H1 (cell line): ENCODE data around the gene PGAM5. TPM values are rescaled to one million over a fixed set of nuclear protein-coding genes. Genes with fewer than 3 reads are reported as not detected.

Experiments
- CTCF ChIA-PET: fragments of 300-600 bp; sonication (Branson Sonifier 250); formaldehyde crosslinking; loops from one replicate; lab custom pipeline; 2021; ENCODE audit not compliant: partially characterized antibody; lab: Charles Lee
- POLR2A ChIA-PET: fragments of 300-600 bp; sonication (Branson Sonifier 250); formaldehyde crosslinking; loops from one replicate; lab custom pipeline; 2021; ENCODE audit warnings: inconsistent platforms; ENCODE audit not compliant: partially characterized antibody; lab: Charles Lee
- DNase-seq, 2 experiments: peaks; one replicate each; pipeline versions ENCODE4 v3.0.0 to v3.0.0-alpha.2; 2010 to 2022; ENCODE audit warnings: low spot score in 2 of 2, low read depth in 1 of 2, mixed read lengths in 1 of 2
- FAIRE-seq: peaks from 2 replicates; lab custom pipeline; 2011; peaks lifted over from hg19 to GRCh38; lab: Jason Lieb, UNC
- H2AFZ ChIP-seq: 2 replicates; pipeline ENCODE4 v1.8.1; 2012; ENCODE audit warnings: low read length, inconsistent platforms
- H2AK5ac ChIP-seq: 2 replicates; pipeline ENCODE4 v1.6.1; 2013; ENCODE audit warnings: low read depth, low read length
- H2BK120ac ChIP-seq: replicated peaks from 2 replicates; pipeline ENCODE3; 2013; ENCODE audit warnings: low read depth, low read length, inconsistent platforms
- H2BK12ac ChIP-seq: 2 replicates; pipeline ENCODE4 v1.6.1; 2013; ENCODE audit warnings: low read depth, low read length
- H2BK15ac ChIP-seq: 2 replicates; pipeline ENCODE4 v1.6.1; 2013; ENCODE audit warnings: low read length
- H2BK20ac ChIP-seq: 2 replicates; pipeline ENCODE4 v1.6.1; 2013; ENCODE audit warnings: low read length
- H2BK5ac ChIP-seq: 2 replicates; pipeline ENCODE4 v1.6.1; 2013; ENCODE audit warnings: low read depth, low read length
- H3K14ac ChIP-seq: 2 replicates; pipeline ENCODE4 v1.6.1; 2013; ENCODE audit warnings: inconsistent platforms; ENCODE audit not compliant: insufficient read length
- H3K18ac ChIP-seq: 2 replicates; pipeline ENCODE4 v1.6.1; 2013; ENCODE audit warnings: low read length; ENCODE audit errors: extremely low read depth
- H3K23ac ChIP-seq: 2 replicates; pipeline ENCODE4 v1.6.1; 2013; ENCODE audit warnings: inconsistent platforms; ENCODE audit not compliant: insufficient read length
- H3K23me2 ChIP-seq: 2 replicates; pipeline ENCODE4 v1.6.1; 2013; ENCODE audit warnings: low read depth, low read length
- H3K27ac ChIP-seq: 2 replicates; pipeline ENCODE4 v1.6.1; 2011; ENCODE audit warnings: low read depth, low read length, inconsistent platforms
- H3K27me3 ChIP-seq, 4 experiments: replicated peaks in 1 of 4; 1 replicate in 1 of 4; 2 replicates in 3 of 4; pipeline versions ENCODE4 v1.6.1 to v1.8.1; 2011 to 2013; ENCODE audit warnings: low read length in 3 of 4, mild to moderate bottlenecking in 3 of 4, inconsistent platforms in 2 of 4, mixed read lengths in 2 of 4, moderate library complexity in 1 of 4; ENCODE audit not compliant: control insufficient read depth in 3 of 4, insufficient read depth in 3 of 4; ENCODE audit errors: extremely low read depth in 1 of 4
- H3K36me3 ChIP-seq, 4 experiments: 2 replicates each; pipeline versions ENCODE4 v1.6.1 to v1.8.1; 2011 to 2013; ENCODE audit warnings: mild to moderate bottlenecking in 4 of 4, low read length in 3 of 4, moderate library complexity in 2 of 4, control low read depth in 1 of 4, inconsistent platforms in 1 of 4; ENCODE audit not compliant: insufficient read depth in 4 of 4, control insufficient read depth in 2 of 4
- H3K4ac ChIP-seq: replicated peaks from 2 replicates; pipeline ENCODE3; 2013; ENCODE audit warnings: low read length, low read depth, mixed read lengths, inconsistent platforms; ENCODE audit not compliant: insufficient read length
- H3K4me1 ChIP-seq, 4 experiments: replicated peaks in 1 of 4; 1 replicate in 1 of 4; 2 replicates in 3 of 4; pipeline versions ENCODE4 v1.6.1 to v1.8.1; 2011 to 2013; ENCODE audit warnings: low read length in 3 of 4, inconsistent platforms in 2 of 4, mixed read lengths in 1 of 4; ENCODE audit not compliant: insufficient read depth in 4 of 4, control insufficient read depth in 3 of 4
- H3K4me2 ChIP-seq, 2 experiments: 2 replicates each; pipeline versions ENCODE4 v1.6.1 to v1.8.1; 2011 to 2013; ENCODE audit warnings: low read depth in 2 of 2, low read length in 2 of 2, control low read depth in 1 of 2, inconsistent platforms in 1 of 2, mild to moderate bottlenecking in 1 of 2; ENCODE audit not compliant: insufficient read depth in 1 of 2
- H3K4me3 ChIP-seq, 4 experiments: fragments of 200-600, 300-600 bp in 1 of 4; sonication (generic), shearing (Covaris generic), sonication (Bioruptor Twin) in 1 of 4; 2 replicates each; pipeline versions ENCODE4 v1.5.1 to v1.8.1; 2011 to 2016; ENCODE audit warnings: low read length in 4 of 4, low read depth in 3 of 4, control low read depth in 2 of 4, inconsistent platforms in 2 of 4, mild to moderate bottlenecking in 2 of 4, mixed read lengths in 1 of 4, moderate library complexity in 1 of 4; ENCODE audit not compliant: insufficient read depth in 2 of 4; ENCODE audit errors: extremely low read depth in 1 of 4
- H3K56ac ChIP-seq: replicated peaks from 2 replicates; pipeline ENCODE3; 2013; ENCODE audit warnings: low read depth, mild to moderate bottlenecking, mixed read lengths, low read length, inconsistent platforms; ENCODE audit not compliant: insufficient read length
- H3K79me1 ChIP-seq: 2 replicates; pipeline ENCODE4 v1.6.1; 2013; ENCODE audit warnings: low read depth, low read length, control low read depth
- H3K79me2 ChIP-seq, 2 experiments: 2 replicates each; pipeline versions ENCODE4 v1.6.1 to v1.8.1; 2012 to 2013; ENCODE audit warnings: low read length in 2 of 2, mild to moderate bottlenecking in 2 of 2, inconsistent platforms in 1 of 2; ENCODE audit not compliant: insufficient read depth in 2 of 2, control insufficient read depth in 1 of 2
- H3K9ac ChIP-seq, 4 experiments: replicated peaks in 1 of 4; 1 replicate in 1 of 4; 2 replicates in 3 of 4; pipeline versions ENCODE4 v1.6.1 to v1.8.1; 2011 to 2013; ENCODE audit warnings: low read depth in 3 of 4, low read length in 3 of 4, control low read depth in 2 of 4, mild to moderate bottlenecking in 2 of 4, moderate library complexity in 2 of 4, inconsistent platforms in 1 of 4; ENCODE audit errors: extremely low read depth in 1 of 4
- H3K9me3 ChIP-seq, 2 experiments: 2 replicates each; pipeline versions ENCODE4 v1.6.1 to v1.8.1; 2012 to 2013; ENCODE audit warnings: mild to moderate bottlenecking in 2 of 2, moderate library complexity in 2 of 2, control low read depth in 1 of 2, inconsistent platforms in 1 of 2, low read depth in 1 of 2, low read length in 1 of 2, mixed read lengths in 1 of 2; ENCODE audit not compliant: insufficient read depth in 2 of 2
- H4K20me1 ChIP-seq, 2 experiments: replicated peaks in 1 of 2; 2 replicates each; pipeline versions ENCODE3 to v1.8.1; 2011 to 2013; ENCODE audit warnings: inconsistent platforms in 2 of 2, low read length in 2 of 2, mild to moderate bottlenecking in 1 of 2; ENCODE audit not compliant: insufficient read depth in 2 of 2, control insufficient read depth in 1 of 2
- H4K5ac ChIP-seq: 2 replicates; pipeline ENCODE4 v1.6.1; 2013; ENCODE audit warnings: low read length, low read depth, mixed read lengths, inconsistent platforms; ENCODE audit not compliant: insufficient read length
- H4K8ac ChIP-seq: 2 replicates; pipeline ENCODE4 v1.8.0; 2013; ENCODE audit warnings: mild to moderate bottlenecking, moderate library complexity, low read length, inconsistent platforms; ENCODE audit not compliant: insufficient read depth; ENCODE audit errors: extremely low read depth
- H4K91ac ChIP-seq: replicated peaks from 2 replicates; pipeline ENCODE3; 2013; ENCODE audit warnings: low read length, mixed read lengths, inconsistent platforms; ENCODE audit not compliant: insufficient read length
- ATF2 ChIP-seq: IDR thresholded peaks from 2 replicates; pipeline ENCODE4 v1.6.1; 2012; ENCODE audit warnings: low read length, inconsistent platforms
- CEBPB ChIP-seq: IDR thresholded peaks from 2 replicates; pipeline ENCODE4 v1.6.1; 2012; ENCODE audit warnings: low read depth, low read length
- POLR2A ChIP-seq, 2 experiments: IDR thresholded peaks; 1 replicate in 1 of 2; 2 replicates in 1 of 2; pipeline ENCODE4 v1.6.1; 2011; ENCODE audit warnings: low read depth in 2 of 2, low read length in 2 of 2, mild to moderate bottlenecking in 2 of 2; ENCODE audit errors: control extremely low read depth in 1 of 2
- RBBP5 ChIP-seq: IDR thresholded peaks from 2 replicates; pipeline ENCODE4 v1.7.1; 2012; ENCODE audit warnings: low read depth, mild to moderate bottlenecking, inconsistent platforms, low read length, moderate library complexity, borderline replicate concordance
- RFX5 ChIP-seq: IDR thresholded peaks from 2 replicates; pipeline ENCODE4 v1.6.1; 2011; ENCODE audit warnings: low read depth, low read length, improper control_type of control experiment, borderline replicate concordance
- RXRA ChIP-seq: IDR thresholded peaks from 2 replicates; pipeline ENCODE4 v1.6.1; 2011; ENCODE audit warnings: low read depth, mild to moderate bottlenecking, low read length, moderate library complexity; ENCODE audit not compliant: insufficient read depth
- TEAD4 ChIP-seq: IDR thresholded peaks from 2 replicates; pipeline ENCODE4 v1.6.1; 2012; ENCODE audit warnings: low read depth, low read length, inconsistent platforms, mixed read lengths
- WGBS, 2 experiments: shearing (Covaris generic) in 1 of 2; methylation state at CpG; one replicate each; pipeline versions ENCODE4 v1.1.6 to v1.1.7; 2013 to 2015; ENCODE audit warnings: low lambda C conversion rate in 2 of 2, mixed read lengths in 2 of 2, inconsistent platforms in 1 of 2, low coverage in 1 of 2, missing lambda C conversion rate in 1 of 2; ENCODE audit not compliant: insufficient replicate concordance in 2 of 2, insufficient coverage in 1 of 2, insufficient read length in 1 of 2; ENCODE audit errors: extremely low coverage in 1 of 2, missing lambda C conversion rate in 1 of 2; 5-methylcytosine and 5-hydroxymethylcytosine counted together
- polyA plus RNA-seq, 7 experiments: library from polyadenylated mRNA; depleted of rRNA in 3 of 7; stranded (reverse) in 5 of 7; unstranded in 2 of 7; fragments of >200 nt in 5 of 7; fragments of 200-250 nt in 2 of 7; gene quantifications; 1 replicate in 5 of 7; 2 replicates in 1 of 7; 4 replicates in 1 of 7; pipeline versions ENCODE4 v1.2.1 to v1.2.3, GENCODE V29; 2011 to 2013; ENCODE audit warnings: missing spikeins in 2 of 7, mixed read lengths in 2 of 7
- total RNA-seq: library from RNA; stranded (reverse); fragmentation: NEBNext Ultra II Directional; extraction: Animal tissue kit (Norgen Biotek cat#: 25700); gene quantifications from 2 replicates; pipeline ENCODE4 v1.2.1, GENCODE V29; 2021
- TF ChIP-seq, protein P1 (sequence below), 3 experiments: IDR thresholded peaks; 1 replicate in 2 of 3; 2 replicates in 1 of 3; pipeline versions ENCODE4 v1.5.1 to v1.6.1; 2011; ENCODE audit warnings: low read length in 3 of 3, mild to moderate bottlenecking in 3 of 3, inconsistent platforms in 2 of 3, low read depth in 1 of 3, moderate library complexity in 1 of 3; ENCODE audit not compliant: insufficient read depth in 1 of 3; ENCODE audit errors: control extremely low read depth in 1 of 3
- TF ChIP-seq, protein P2 (sequence below): IDR thresholded peaks from 2 replicates; pipeline ENCODE4 v1.6.1; 2011; ENCODE audit warnings: low read length, improper control_type of control experiment

Gene PGAM5
- total and polyA plus RNA-seq, 2 of the 8 experiments (the other 6 are each of a cell fraction or from before 2014, with no cell fraction given): 66.4 to 84.0 TPM

DNA sequence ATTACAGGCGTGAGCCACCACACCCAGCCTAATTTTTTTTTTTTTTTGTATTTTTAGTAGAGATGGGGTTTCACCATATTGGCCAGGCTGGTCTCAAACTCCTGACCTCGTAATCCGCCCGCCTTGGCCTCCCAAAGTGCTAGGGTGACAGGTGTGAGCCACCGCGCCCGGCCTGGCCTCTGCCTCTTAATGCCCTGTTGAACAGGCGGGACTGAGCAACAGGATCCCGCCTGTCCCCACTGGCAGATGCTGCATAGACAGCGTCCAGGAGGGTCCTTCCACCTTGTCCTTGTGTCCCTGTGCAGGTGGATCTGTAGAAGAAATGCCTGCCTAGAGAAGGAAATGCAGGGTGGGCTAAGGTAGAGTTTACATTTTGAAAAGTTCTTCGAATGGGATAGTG is 5.7 kb downstream of the PGAM5 start:
- Histone ChIP-seq H3K79me2 (peaks cover 4 to 31% of the 10 kb centered on the region in 2 experiments), H2BK5ac (no peak overlapping the region), H3K23me2 (no peaks in the 10 kb centered on the region), H3K4me2 (no peak overlapping the region), H3K27me3 (no peaks in the 10 kb centered on the region; a peak in 1 of 7 replicates), H2BK15ac (no peak overlapping the region), H3K9ac (no peak overlapping the region), H4K91ac (no peak overlapping the region), H3K4me1 (no peaks in the 10 kb centered on the region), H2BK12ac (no peak overlapping the region), H2AFZ (no peak overlapping the region), H3K18ac (no peak overlapping the region), H3K23ac (no peak overlapping the region), H3K9me3 (no peaks in the 10 kb centered on the region), H3K36me3 (peaks cover 18 to 45% (median 37%) of the 10 kb centered on the region in 4 experiments), H2AK5ac (no peak overlapping the region), H3K27ac (no peak overlapping the region), H3K4me3 (no peak overlapping the region), H3K4ac (no peak overlapping the region), H3K14ac (no peak overlapping the region), H4K8ac (no peak overlapping the region), H4K5ac (no peak overlapping the region), H2BK120ac (no peak overlapping the region), H3K56ac (no peak overlapping the region), H4K20me1 (peaks cover 7 to 23% of the 10 kb centered on the region in 2 experiments), H2BK20ac (no peak overlapping the region), H3K79me1 (peaks cover 9% of the 10 kb centered on the region)
- FAIRE-seq (no peak), DNase-seq (no peak)
- WGBS, 2 experiments: 87% methylated on average over 8 of the region's 11 CpGs; no CpG with 5 or more reads in 1 of the 2 experiments
- ChIA-PET CTCF (no interaction called here), POLR2A (interaction anchor here (0.8 to 3.2 kb wide), 6 partner anchors 12 to 34 kb away, joined by 3 to 17 read pairs (median 4); no protein-coding TSS in a partner anchor)
- TF ChIP-seq RBBP5: no peak
- TF ChIP-seq RFX5: no peak
- TF ChIP-seq TEAD4: no peak
- TF ChIP-seq RXRA: no peak
- no peak for TF ChIP-seq POLR2A (IDR thresholded peaks at IDR 0.05; ENCODE audit: control extremely low read depth in 1 of 2, low read depth in 2 of 2, low read length in 2 of 2)
- TF ChIP-seq, protein P1, sequence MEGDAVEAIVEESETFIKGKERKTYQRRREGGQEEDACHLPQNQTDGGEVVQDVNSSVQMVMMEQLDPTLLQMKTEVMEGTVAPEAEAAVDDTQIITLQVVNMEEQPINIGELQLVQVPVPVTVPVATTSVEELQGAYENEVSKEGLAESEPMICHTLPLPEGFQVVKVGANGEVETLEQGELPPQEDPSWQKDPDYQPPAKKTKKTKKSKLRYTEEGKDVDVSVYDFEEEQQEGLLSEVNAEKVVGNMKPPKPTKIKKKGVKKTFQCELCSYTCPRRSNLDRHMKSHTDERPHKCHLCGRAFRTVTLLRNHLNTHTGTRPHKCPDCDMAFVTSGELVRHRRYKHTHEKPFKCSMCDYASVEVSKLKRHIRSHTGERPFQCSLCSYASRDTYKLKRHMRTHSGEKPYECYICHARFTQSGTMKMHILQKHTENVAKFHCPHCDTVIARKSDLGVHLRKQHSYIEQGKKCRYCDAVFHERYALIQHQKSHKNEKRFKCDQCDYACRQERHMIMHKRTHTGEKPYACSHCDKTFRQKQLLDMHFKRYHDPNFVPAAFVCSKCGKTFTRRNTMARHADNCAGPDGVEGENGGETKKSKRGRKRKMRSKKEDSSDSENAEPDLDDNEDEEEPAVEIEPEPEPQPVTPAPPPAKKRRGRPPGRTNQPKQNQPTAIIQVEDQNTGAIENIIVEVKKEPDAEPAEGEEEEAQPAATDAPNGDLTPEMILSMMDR (IDR thresholded peaks at IDR 0.05; ENCODE audit: control extremely low read depth in 1 of 3, insufficient read depth in 1 of 3, low read depth in 1 of 3, low read length in 3 of 3): no peak
- no peak for TF ChIP-seq ATF2
- TF ChIP-seq, protein P2, sequence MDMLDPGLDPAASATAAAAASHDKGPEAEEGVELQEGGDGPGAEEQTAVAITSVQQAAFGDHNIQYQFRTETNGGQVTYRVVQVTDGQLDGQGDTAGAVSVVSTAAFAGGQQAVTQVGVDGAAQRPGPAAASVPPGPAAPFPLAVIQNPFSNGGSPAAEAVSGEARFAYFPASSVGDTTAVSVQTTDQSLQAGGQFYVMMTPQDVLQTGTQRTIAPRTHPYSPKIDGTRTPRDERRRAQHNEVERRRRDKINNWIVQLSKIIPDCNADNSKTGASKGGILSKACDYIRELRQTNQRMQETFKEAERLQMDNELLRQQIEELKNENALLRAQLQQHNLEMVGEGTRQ: no peak
- TF ChIP-seq CEBPB: no peak
